HG02759 (cell line): ENCODE results near the gene RPS6KL1.

Source experiments
- ATAC-seq: cut with Tn5 transposase; IDR thresholded peaks from one replicate; pipeline ENCODE4 v1.9.1; 2021; ENCODE audit warnings: mild to moderate bottlenecking, moderate library complexity; ENCODE audit not compliant: unreplicated experiment

RPS6KL1 gene

DNA sequence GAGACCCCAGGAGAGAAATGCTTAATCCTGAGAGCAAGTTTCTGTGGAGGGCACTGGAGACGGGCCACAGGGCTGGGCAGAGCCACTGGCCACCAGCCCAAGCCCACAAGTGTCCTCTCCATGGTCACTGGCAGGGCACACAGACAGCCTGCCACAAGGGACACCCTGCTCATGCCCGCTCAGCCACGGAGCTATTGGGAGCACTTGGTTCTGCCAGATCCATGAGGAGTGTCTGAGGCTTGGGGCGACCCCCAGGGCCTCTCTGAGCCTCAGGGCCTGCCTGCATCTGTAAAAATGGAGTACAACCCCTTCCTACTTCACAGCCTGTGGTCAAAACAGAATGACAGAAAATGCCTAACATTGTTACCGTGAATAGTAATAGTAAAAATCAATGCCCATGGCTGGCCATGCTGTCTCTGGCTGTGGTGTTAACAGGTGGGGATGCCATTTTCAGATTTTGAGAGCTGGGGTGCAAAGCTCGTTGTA, 29.2 kb upstream of the RPS6KL1 start:
- ATAC-seq: no peak

DNA sequence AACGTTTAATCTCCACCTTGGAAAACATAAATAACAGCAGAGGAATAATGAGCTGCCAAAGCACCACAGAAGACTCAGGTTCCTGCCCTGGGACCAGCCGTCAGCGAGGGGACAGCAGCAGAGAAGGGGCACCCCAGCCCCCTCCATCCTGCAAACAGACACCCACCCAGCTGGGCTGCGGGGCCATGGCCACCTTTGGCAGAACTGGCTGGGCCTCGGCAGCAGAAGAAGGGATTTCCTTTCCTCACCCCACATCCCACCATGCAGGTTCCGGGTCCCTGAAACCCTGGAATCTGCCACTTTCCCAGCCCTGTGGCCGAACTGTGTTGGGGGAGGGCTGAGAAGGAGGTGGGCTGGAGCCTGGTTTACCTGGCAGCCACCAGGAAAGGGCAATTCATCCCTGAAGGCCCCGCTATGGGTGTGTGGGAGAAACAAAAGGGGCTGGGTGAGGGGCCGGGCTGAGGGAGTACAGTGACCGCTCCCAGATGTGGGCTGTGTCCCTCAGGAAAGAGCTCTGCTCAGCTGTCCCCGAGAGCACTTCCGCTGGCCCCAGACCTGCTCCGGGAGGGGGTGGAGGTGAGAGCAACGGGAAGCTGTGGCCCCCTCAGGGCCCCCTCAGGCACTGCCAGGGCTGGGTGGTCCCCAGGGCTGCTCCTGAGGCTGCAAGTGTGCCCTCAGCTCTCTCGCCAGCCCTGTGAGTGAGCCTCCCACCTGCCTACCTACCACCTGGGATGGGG, 28.6 kb upstream of the RPS6KL1 start:
- ATAC-seq: no peak

DNA sequence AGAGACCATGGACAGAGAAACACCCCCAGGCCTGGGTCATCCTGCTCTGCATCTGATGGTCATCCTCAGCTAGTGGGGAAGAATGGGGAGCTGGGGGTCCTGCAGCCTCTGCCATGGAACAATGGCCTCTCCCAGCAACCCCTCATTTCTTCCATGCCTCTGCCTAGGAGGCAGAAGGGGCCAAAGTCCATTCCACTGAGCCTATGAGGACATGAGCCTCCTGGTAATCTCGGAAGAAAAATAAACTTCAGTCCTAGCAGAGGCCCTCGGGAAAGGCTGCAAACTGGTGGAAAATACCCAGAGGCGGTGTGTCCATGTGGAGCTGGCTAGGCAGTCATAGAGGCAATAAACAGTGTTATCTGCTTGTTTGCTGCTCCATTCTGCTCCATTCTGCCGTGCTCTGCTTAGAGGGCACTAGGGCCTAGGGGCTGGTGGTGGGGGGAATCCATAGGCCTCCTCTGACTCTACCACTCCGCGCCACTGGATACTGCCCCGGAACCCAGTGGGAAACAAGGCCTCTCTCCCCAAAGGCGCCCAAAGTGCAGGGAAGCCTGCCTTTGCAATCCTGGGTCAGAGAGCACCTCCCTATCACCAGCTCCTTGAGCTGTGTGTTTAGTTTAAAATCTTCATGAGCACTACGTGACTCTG, 27.9 kb upstream of the RPS6KL1 start:
- ATAC-seq: no peak

DNA sequence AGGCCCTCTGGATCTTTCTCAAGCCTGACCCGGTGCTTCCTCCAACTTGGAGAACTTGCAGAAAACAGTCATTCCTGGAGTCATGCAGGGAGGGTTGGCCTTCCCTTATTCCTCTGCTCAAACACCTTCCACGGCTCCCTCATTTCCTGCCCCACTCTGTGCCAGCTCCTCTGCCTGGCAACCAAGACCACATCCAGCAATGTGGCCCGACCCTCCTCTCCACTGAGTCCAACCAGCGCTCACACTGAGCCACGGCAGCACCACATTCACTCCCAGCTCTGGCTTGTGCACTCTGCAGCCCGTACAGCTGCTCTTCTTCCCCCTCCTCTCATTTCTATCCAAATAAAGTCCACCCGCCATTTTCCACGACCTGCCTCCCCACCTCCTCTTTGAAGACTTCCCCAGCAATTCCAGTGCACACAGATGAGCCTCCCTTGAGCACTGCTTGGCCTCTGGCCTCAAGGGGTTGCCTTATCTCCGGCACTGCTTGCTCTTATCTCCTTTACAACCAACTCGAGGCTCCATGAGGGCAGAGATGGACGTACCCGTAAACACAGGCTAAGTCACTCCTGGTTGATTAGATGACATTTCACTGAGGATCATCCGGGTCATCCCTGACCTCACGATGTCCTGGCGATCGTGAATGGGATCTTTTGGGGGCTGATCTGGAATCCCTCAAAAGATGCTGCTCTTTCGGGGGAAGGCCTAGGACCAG, 27.0 kb upstream of the RPS6KL1 start:
- no peak for ATAC-seq

DNA sequence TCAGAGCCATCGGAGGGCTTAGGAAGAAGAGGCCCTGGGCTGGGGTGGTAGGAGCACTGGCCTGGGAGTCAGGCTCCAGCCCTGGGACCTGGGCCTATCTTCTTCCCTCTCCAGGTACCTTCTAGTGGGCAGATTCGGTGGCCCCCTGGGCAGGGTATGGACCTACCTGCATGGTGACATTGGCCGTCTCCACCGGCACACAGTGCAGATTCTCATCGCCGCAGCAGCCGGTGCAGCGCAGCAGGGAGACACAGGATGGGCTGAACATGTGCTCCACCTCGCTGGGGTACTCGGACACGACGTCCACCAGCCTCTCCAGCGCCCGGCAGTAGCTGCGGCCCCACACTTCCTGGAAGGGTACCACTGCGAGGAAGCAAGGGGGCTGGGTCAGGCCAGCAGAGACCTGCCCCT, 26.1 kb upstream of the RPS6KL1 start:
- no peak for ATAC-seq

DNA sequence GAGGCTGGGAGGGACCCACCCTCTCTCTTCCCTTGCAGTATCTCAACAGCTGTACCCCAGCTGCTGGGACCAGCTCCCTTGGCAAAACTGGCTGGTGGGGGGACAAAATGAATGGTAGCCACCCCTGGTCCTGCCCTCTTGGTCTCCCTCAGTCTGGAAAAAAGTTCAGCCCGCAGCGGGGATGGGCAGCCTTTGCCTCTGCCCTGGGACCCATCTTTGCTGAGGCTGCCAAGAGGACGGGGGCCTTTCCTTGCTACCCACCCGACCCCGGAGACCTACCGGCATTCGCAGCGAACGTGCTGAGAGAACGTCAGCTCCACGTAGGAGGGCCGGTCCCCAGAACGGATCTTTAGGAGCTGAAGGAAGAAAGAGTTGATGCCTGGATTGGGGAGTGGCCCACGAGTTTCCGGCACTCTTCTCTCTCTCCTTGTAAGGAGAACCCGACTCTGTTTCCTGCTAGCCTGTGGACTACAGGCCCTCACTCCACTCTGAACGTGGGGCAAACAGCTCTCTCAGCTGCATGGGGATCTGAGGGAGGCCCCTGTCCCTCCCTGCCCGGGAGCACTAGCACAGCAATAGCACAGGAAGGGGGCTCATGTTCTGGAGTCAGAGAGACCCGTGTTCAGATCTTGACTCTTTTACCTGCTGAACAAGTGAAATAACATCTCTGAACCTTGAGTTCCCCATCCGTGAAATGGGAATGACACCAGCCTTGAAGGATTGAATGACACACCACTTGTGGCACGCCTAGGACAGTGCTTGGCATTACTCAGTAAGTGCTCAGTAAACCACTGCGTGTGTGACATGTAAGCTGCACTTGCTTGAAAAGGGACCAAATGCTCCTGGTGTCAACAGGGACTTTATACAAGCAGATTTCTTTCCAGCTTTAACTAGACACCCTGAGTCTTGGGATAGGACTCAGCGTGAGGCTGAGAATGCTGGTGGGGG, 25.4 kb upstream of the RPS6KL1 start:
- ATAC-seq: no peak

DNA sequence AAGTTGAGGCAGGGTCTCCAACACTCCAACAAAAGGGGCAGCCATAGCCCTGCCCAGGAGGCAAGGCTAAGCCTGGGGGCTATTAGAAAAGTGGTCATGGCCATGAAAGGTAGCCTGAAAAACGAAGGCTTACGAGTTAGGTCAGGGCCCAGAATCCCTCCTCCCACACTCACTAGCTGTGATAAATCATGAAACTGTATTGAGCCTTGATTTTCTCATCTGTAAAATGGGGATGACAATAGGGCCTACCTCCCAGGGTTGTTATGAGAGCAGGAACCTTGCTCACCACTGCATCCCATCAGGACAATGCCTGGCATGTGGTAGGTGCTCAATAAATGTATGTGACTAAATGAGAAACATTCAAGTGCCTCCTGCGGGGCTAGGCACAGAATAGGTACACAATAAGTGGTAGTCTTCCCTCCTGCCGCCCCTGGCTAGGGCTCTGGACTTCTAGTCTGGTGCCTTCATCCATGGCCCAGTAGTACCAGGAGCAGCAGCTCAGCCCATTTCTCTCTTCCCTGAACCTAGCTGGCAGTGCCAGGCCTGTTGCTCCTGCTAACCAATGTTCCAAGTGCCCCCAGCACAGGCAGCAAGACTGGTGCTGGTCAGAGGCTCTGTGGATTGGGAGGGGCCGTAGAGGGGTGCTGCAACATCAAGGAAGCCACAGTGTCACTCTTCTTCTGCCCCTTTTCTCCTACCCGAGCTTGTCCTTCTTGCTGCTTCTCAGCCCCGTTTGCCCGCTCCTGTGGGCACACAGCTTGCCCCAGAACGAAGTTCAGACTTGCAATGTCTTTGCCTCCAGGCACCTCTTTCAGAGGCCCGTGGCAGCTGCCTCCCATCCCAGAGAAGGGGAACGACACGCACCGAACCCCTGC, 24.5 kb upstream of the RPS6KL1 start:
- no peak for ATAC-seq

DNA sequence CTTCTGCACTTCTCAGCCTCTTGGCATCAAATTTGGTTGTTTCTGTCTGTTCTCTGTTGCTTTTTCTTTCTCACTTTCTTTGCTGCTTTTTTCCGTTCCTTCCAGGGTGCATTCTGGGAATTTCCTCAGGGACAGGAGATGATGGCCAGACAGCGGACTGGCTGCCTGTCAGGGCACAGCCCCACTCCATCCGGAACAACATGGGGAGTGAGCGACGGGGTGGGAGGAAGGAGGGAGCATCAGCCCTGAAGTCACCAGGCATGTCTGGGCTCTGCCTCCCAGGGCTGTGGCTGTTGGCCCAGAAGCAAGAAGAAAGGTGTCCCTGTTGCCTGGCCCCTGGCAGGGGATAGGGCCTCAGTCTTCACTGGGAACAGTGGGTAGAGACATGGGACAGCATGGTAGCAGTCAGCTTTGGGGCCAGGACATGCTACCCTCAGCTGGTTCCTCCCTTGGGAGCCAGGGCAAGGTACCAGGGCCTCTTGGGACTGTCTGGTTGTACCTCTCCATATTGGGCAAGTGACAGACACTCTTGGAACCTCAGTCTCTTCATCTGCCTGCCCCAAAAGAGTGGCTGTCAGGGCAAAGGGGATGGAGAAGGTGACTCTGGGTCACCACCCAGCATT, 23.7 kb upstream of the RPS6KL1 start:
- ATAC-seq: no peak

DNA sequence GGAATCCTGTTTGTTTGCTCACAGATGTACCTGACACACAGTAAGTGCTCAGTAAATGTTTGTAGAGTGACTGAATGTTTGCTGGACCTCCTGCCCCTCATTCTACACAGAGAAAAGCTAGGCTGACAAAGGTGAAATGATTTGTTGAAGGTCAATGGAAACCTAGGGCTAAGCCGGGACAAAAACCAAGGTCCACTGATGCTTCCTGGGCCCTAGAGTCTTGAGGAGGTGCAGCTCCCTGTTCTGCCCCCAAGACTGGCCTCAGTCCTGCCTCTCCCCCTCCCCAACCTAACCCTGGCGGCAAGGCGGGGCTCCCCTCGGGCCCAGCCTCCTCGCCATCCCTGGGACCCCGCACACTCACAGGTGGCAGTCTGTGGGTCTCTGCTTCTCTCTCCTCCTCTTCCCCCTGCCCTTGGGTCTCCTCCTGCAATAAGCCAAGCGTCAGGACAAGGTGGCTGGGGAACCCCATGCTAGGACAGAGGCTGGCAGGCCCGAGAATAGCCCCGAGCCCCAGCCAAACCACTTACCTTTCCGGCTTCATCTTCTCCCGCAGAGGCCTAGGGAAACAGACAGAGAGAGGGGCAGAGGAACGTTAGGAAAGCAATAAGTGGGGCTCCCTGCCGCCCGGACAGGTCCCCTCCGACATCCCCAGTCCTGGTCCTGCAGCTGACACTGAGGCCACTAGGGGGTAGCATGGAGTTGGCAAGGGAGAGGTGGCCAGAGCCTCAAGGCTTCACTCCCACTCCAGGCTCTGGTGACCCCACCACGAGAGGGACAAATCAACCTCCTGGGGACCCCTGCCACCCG, 23.0 kb upstream of the RPS6KL1 start:
- ATAC-seq: no peak

DNA sequence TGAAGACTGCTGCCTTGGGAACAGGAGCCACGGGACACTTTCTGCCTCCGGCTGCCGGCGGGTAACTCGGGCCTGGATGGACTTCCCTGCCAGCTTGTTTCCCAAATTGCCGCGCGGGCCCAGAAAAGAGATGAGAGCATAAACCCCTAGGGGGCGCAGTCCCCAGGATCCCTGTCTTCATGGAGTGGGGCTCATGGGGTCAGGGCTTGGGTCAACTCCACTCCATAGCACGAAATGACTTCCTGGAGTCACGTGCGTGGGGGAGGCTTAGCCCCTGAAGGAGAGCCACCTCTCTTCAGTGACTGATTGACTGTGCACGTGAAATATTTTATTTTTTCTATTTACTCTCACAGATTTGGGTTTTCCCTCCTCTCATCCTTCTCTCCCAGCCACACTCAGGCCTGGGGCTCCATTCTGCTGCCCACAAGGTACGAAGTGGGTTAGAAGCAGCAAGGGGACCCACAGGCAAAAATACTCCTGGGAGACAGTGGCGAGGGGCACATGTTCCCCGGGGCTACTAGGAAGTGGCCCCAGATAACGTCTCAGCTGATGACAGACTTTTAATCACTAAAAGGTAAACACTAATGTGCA, 22.3 kb upstream of the RPS6KL1 start:
- no peak for ATAC-seq

DNA sequence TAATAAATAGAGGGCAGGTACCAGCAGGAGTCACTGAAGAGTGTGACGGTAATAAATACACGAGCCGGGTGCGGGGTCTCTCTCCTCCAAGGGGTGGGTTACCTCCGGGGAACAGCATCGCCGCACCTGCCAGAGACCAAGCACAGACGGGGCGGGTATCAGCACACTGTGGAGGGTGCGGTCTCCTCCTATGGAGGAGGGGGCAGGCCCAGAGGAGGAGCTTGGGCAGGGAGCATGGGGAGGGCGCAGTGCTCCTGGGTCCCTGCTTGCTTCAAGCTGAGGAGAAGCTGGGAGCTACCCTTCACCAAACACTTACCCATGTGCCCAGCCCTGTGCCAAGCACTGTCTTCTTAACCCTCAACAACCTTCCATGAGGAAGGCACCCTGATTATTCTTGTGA, 19.5 kb upstream of the RPS6KL1 start:
- no peak for ATAC-seq

DNA sequence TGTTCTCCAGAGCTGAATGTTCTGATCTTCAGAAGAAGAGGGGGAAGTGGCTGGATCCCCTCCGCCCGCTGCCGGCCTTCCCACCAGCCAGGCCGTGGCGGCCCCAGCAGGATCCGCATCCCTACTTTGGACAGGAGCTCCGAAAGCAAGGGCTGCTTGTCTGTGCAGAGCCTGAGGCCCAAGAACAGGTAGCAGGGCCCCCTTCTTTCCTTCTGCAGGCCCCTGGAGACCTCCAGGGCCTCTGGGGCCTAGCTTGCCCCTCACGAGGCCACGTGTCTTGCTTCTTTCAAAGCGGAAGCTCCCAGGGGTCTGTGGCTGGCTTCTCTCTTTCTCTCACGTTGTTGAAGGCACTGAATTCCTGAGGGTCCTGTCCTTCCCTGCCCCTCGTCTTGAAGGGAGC, 19.1 kb upstream of the RPS6KL1 start:
- ATAC-seq: peak; percentile 25

DNA sequence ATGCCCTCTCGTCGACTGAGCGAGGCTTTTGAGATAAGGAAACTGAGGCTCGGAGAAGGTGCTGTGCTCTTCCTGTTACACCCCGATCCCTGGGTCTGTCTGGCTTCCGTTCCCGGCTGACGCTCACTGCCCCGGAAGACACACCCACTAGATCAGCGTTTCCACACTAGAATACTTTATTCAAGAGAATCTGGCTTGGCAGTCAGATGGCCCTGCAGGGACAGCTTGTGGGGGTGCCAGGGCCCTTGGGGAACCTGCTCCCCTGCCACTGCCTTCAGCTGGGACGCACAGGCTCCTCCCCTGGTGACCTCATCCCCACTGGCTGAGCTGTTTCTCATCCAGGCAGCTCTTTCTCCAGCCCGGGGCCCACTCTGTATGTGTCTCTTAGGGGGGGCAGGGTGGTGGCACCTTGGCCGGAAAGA, 18.6 kb upstream of the RPS6KL1 start:
- peak; percentile 56 for ATAC-seq

DNA sequence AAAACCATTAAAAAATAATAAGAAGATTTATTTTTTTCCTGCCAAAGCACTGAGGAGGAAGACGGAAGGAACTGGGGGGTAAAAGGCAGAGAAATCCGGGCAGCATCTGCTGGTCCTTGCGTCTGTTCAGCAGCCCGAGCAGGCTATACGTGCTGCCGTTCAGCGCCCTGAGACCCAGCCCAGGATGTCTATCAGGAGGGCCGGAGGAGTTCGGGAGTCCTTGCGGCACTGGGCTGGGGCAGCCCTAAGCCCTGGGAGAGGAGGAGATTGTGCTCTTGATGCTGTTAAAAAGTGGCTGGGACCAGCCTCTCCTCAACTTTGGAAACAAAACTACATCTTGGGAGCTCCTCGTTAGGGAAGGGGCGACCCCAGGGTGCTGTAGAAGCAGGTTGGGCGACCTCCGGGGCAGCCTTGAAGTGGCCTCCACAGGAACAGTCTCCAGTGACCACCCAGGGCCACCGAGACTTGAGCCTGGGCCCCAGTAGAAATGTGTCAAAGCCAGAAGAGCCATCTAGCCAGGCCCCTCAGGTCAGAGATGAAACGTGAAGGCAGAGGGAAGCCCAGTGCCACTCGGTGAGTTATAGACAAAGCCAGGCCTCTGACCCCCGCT, 18.0 kb upstream of the RPS6KL1 start:
- ATAC-seq: no peak

DNA sequence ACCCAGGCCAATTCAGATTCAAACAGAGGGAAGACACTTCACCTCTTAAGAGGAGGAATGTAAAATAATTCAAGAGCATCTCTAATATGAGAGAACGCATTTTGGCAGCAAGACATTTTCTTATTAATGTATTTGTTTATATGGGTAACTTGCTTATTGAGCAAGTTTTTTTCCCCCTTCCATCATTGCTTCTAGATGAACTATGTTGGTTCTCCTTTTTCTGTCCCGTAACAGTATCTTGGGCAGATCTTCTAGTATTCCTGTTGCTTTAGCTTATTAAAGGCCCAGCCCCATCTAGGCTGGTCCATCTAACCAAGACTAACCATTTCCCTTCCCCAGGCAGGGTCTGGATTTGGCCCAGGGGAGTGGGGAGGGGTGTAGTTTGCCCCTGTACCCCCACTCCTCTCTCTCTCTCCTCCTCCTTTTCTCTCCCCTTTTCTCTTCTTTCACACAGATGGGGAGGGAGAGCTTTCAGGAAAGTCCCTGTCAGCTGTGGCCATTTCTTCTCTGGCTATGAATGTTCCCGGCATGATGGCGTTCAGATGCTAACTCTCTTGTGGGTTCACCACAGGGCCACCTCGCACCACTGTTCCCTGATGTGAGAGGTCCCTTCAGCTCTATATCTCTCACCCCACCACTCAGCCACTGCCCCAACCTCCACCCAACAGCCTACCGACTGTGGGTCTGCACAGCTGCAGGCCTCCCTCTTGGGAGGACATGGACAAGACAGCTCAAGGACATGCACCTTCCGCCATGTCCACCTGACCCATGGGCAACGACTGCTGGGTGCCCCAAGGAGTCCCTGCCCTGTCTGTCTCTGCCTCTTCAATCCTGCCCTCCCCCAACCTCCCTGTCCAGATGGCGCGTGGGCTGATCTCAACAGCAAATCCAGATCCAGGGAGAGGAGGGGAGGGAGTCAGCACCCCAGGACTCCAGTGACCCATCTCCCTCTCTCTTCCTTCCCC, 15.8 kb upstream of the RPS6KL1 start:
- ATAC-seq: no peak

DNA sequence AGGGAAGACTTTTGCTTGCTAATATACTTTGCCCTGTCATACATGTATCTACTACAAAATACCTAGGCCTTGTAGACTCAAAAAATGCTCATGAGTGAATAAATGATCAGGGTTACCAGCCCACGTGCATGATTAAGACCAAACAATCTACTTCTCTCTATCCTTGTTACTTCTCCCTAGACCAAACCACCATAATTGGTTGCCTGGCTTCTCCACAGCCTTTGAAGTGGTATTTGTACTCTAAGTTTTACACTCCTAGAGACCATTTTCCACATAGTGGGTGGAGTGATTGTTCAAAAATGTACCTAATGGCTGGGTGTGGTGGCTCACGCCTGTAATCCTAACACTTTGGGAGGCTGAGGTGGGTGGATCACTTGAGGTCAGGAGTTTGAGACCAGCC, 14.1 kb upstream of the RPS6KL1 start:
- no peak for ATAC-seq

DNA sequence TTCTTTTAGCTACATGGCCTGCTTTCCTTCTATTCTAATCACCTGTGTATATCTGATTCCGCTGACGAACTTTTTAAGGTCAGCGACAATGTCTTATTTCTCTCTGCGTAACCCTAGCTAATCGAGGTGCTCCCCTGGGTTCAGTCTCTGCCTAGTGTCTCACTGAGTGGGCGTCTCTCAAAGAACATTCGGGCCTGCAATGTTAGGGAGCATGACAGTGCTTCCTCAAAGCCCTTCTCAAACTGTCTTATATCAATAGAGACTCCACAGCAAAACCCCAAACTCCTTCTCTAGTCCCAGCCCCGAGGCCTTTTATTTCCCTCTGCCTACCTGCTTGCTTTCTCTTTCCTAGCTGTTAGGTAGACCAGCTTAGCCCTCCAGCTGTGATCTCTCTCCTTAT, 13.7 kb upstream of the RPS6KL1 start:
- ATAC-seq: no peak
